ENCODE results near the gene PRR36.

Gene PRR36

GRCh38 chr19:7912697-7913564 is 38.7 kb upstream of the PRR36 start:
- DNase-seq = no peak

- no peak for DNase-seq
Measured at GRCh38 chr19:7912144-7912696, 38.0 kb upstream of the PRR36 start.

GRCh38 chr19:7911508-7912143 is 37.4 kb upstream of the PRR36 start:
- no peak for DNase-seq

GRCh38 chr19:7910321-7911161 is 36.4 kb upstream of the PRR36 start:
- DNase-seq = no peak

- DNase-seq = no peak
Measured at GRCh38 chr19:7909471-7910067, 35.4 kb upstream of the PRR36 start.

GRCh38 chr19:7908742-7909461 is 34.7 kb upstream of the PRR36 start:
- DNase-seq = no peak

- DNase-seq = peak; percentile 27
Measured at GRCh38 chr19:7908078-7908699, 34.0 kb upstream of the PRR36 start.

- no peak for DNase-seq
Measured at GRCh38 chr19:7907544-7907943, 33.4 kb upstream of the PRR36 start.

GRCh38 chr19:7907122-7907521 is 32.9 kb upstream of the PRR36 start:
- DNase-seq = no peak

- DNase-seq = no peak
Measured at GRCh38 chr19:7905859-7906258, 31.7 kb upstream of the PRR36 start.

GRCh38 chr19:7905268-7905667 is 31.1 kb upstream of the PRR36 start:
- no peak for DNase-seq

- DNase-seq = peak; percentile 60
Measured at GRCh38 chr19:7904074-7905020, 30.2 kb upstream of the PRR36 start.

GRCh38 chr19:7903244-7904073 is 29.3 kb upstream of the PRR36 start, which contains the start of gene MAP2K7:
TSS of gene MAP2K7 (plus strand) at chr19:7903877. CDS start at chr19:7903945, 68 bp downstream.
- DNase-seq = peak; percentile 100

- peak; percentile 26 for DNase-seq
Measured at GRCh38 chr19:7902796-7903243, 28.6 kb upstream of the PRR36 start.

- DNase-seq = no peak
Measured at GRCh38 chr19:7901337-7901736, 27.1 kb upstream of the PRR36 start.

GRCh38 chr19:7900931-7901330 is 26.7 kb upstream of the PRR36 start:
- DNase-seq = no peak

- no peak for DNase-seq
Measured at GRCh38 chr19:7900401-7900870, 26.2 kb upstream of the PRR36 start.

- no peak for DNase-seq
Measured at GRCh38 chr19:7899751-7900378, 25.7 kb upstream of the PRR36 start.

- no peak for DNase-seq
Measured at GRCh38 chr19:7898967-7899366, 24.8 kb upstream of the PRR36 start.
